HEK293 (cell line): Measurements from ENCODE around the gene RASA4B.
"Not testable (repeated sequence)": the region's sequence is repeated elsewhere in the genome, so short reads cannot be mapped to it uniquely, and the experiment has no call there.

ENCODE experiments used
- PRDM1 ChIP-seq: fragments of 450-650 bp; formaldehyde crosslinking; IDR thresholded peaks from 2 replicates; pipeline ENCODE4; 2016; ENCODE audit warnings: missing biosample characterization, missing genetic modification characterization
- RBAK ChIP-seq: fragments of 450-650 bp; formaldehyde crosslinking; IDR thresholded peaks from 2 replicates; pipeline ENCODE4 v1.5.1; 2016; ENCODE audit warnings: missing biosample characterization, missing genetic modification characterization
- TRIM28 ChIP-seq: IDR thresholded peaks from 2 replicates; pipeline ENCODE4 v1.6.1; 2011; ENCODE audit warnings: low read length, control low read depth, borderline replicate concordance
- ZFP3 ChIP-seq: fragments of 450-650 bp; formaldehyde crosslinking; IDR thresholded peaks from 2 replicates; pipeline ENCODE4 v1.5.1; 2016; ENCODE audit warnings: low read depth, missing biosample characterization, missing genetic modification characterization
- ZIC2 ChIP-seq: fragments of 450-650 bp; formaldehyde crosslinking; IDR thresholded peaks from 2 replicates; pipeline ENCODE4 v1.5.1; 2016; ENCODE audit warnings: missing biosample characterization, missing genetic modification characterization
- ZNF274 ChIP-seq, 2 experiments: fragments of 200-500 bp in 1 of 2; fragments of 450-650 bp in 1 of 2; sonication (Bioruptor generic) in 1 of 2; formaldehyde crosslinking in 1 of 2; IDR thresholded peaks; 2 replicates each; pipeline versions ENCODE4 v1.5.1 to v1.6.1; 2014 to 2016; ENCODE audit warnings: borderline replicate concordance in 1 of 2, inconsistent platforms in 1 of 2, low read length in 1 of 2, missing biosample characterization in 1 of 2, missing genetic modification characterization in 1 of 2
- ZNF324 ChIP-seq: fragments of 450-650 bp; formaldehyde crosslinking; IDR thresholded peaks from 2 replicates; pipeline ENCODE4 v1.5.1; 2016; ENCODE audit warnings: missing biosample characterization, missing genetic modification characterization
- ZNF37A ChIP-seq: fragments of 450-650 bp; IDR thresholded peaks from 2 replicates; pipeline ENCODE4 v1.5.1; 2018; ENCODE audit warnings: missing biosample characterization, missing genetic modification characterization
- ZNF654 ChIP-seq: fragments of 450-650 bp; formaldehyde crosslinking; IDR thresholded peaks from 2 replicates; pipeline ENCODE4 v1.5.1; 2016; ENCODE audit warnings: low read depth, missing biosample characterization, missing genetic modification characterization
- TF ChIP-seq, protein P1 (sequence below): sonication (generic); formaldehyde crosslinking; IDR thresholded peaks from 2 replicates; pipeline ENCODE4 v1.8.1; 2022; ENCODE audit warnings: mild to moderate bottlenecking, moderate library complexity, missing genetic modification reagents
- TF ChIP-seq, protein P2 (sequence below): fragments of 450-650 bp; formaldehyde crosslinking; IDR thresholded peaks from 2 replicates; pipeline ENCODE4 v1.5.1; 2016; ENCODE audit warnings: missing biosample characterization, missing genetic modification characterization
- TF ChIP-seq, protein P3 (sequence below): fragments of 450-650 bp; formaldehyde crosslinking; IDR thresholded peaks from 2 replicates; pipeline ENCODE4 v1.5.1; 2017; ENCODE audit warnings: missing biosample characterization, mild to moderate bottlenecking, missing genetic modification characterization, moderate library complexity
- TF ChIP-seq, protein P4 (sequence below): fragments of 450-650 bp; formaldehyde crosslinking; IDR thresholded peaks from 2 replicates; pipeline ENCODE4 v1.5.1; 2016; ENCODE audit warnings: missing biosample characterization, missing genetic modification characterization

DNA sequence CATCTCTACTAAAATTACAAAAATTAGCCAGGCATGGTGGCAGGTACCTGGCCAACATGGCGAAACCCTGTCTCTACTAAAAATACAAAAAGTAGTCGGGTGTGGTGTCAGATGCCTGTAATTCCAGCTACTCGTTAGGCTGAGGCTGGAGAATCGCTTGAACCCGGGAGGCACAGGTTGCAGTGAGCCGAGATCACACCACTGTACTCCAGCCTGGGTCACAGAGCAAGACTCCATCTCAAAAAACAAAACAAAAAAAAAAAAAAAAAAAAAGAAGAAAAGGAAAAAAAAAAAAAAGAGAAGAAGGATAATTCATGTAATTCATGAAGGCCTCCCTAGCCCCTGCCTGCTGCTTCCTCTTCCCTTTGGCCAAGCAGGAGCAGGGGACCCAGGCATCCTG is 23.0 kb upstream of the RASA4B start:
- TF ChIP-seq ZNF274 (IDR thresholded peaks at IDR 0.05; ENCODE audit: low read length); ZNF274 (tag by site-specific recombination; IDR thresholded peaks at IDR 0.05; ENCODE audit: borderline replicate concordance); RBAK; ZIC2 (tag by site-specific recombination); ZFP3 (tag by site-specific recombination); ZNF37A (tag by site-specific recombination); ZNF324 (tag by site-specific recombination); PRDM1; ZNF654; TRIM28: not testable (repeated sequence)
- TF ChIP-seq, protein P1, sequence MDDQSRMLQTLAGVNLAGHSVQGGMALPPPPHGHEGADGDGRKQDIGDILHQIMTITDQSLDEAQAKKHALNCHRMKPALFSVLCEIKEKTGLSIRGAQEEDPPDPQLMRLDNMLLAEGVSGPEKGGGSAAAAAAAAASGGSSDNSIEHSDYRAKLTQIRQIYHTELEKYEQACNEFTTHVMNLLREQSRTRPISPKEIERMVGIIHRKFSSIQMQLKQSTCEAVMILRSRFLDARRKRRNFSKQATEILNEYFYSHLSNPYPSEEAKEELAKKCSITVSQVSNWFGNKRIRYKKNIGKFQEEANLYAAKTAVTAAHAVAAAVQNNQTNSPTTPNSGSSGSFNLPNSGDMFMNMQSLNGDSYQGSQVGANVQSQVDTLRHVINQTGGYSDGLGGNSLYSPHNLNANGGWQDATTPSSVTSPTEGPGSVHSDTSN, result not testable (repeated sequence)
- TF ChIP-seq, protein P2, sequence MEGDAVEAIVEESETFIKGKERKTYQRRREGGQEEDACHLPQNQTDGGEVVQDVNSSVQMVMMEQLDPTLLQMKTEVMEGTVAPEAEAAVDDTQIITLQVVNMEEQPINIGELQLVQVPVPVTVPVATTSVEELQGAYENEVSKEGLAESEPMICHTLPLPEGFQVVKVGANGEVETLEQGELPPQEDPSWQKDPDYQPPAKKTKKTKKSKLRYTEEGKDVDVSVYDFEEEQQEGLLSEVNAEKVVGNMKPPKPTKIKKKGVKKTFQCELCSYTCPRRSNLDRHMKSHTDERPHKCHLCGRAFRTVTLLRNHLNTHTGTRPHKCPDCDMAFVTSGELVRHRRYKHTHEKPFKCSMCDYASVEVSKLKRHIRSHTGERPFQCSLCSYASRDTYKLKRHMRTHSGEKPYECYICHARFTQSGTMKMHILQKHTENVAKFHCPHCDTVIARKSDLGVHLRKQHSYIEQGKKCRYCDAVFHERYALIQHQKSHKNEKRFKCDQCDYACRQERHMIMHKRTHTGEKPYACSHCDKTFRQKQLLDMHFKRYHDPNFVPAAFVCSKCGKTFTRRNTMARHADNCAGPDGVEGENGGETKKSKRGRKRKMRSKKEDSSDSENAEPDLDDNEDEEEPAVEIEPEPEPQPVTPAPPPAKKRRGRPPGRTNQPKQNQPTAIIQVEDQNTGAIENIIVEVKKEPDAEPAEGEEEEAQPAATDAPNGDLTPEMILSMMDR, result not testable (repeated sequence)
- TF ChIP-seq, protein P3, sequence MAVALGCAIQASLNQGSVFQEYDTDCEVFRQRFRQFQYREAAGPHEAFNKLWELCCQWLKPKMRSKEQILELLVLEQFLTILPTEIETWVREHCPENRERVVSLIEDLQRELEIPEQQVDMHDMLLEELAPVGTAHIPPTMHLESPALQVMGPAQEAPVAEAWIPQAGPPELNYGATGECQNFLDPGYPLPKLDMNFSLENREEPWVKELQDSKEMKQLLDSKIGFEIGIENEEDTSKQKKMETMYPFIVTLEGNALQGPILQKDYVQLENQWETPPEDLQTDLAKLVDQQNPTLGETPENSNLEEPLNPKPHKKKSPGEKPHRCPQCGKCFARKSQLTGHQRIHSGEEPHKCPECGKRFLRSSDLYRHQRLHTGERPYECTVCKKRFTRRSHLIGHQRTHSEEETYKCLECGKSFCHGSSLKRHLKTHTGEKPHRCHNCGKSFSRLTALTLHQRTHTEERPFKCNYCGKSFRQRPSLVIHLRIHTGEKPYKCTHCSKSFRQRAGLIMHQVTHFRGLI (tag by site-specific recombination), result not testable (repeated sequence)
- TF ChIP-seq, protein P4, sequence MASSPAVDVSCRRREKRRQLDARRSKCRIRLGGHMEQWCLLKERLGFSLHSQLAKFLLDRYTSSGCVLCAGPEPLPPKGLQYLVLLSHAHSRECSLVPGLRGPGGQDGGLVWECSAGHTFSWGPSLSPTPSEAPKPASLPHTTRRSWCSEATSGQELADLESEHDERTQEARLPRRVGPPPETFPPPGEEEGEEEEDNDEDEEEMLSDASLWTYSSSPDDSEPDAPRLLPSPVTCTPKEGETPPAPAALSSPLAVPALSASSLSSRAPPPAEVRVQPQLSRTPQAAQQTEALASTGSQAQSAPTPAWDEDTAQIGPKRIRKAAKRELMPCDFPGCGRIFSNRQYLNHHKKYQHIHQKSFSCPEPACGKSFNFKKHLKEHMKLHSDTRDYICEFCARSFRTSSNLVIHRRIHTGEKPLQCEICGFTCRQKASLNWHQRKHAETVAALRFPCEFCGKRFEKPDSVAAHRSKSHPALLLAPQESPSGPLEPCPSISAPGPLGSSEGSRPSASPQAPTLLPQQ (tag by site-specific recombination), result not testable (repeated sequence)
